Measurements from ENCODE around the gene C6orf89.

GRCh38 chr6:36933519-36933918, 47.8 kb downstream of the C6orf89 start:
- no peak for TF ChIP-seq ZNF7 (CRISPR knock-in tag; IDR thresholded peaks at IDR 0.05)
- no peak for TF ChIP-seq CCDC6 (CRISPR knock-in tag; IDR thresholded peaks at IDR 0.05)
- TF ChIP-seq POLR2A (IDR thresholded peaks at IDR 0.05; ENCODE audit: insufficient read depth in 1 of 2, low read depth in 2 of 2, low read length in 2 of 2): no peak

Measured in HepG2 (cell line).